Eye (tissue), 1 donor: Measurements from ENCODE around the gene HERC6.
A peak's percentile ranks its signal among the peaks of the same experiment; 100 is the strongest.
"Not testable (repeated sequence)": the region's sequence is repeated elsewhere in the genome, so short reads cannot be mapped to it uniquely, and the experiment has no call there.

Experiments used
- DNase-seq: peaks from one replicate; pipeline ENCODE4 v3.0.0-alpha.2; 2015

The HERC6 gene

DNA sequence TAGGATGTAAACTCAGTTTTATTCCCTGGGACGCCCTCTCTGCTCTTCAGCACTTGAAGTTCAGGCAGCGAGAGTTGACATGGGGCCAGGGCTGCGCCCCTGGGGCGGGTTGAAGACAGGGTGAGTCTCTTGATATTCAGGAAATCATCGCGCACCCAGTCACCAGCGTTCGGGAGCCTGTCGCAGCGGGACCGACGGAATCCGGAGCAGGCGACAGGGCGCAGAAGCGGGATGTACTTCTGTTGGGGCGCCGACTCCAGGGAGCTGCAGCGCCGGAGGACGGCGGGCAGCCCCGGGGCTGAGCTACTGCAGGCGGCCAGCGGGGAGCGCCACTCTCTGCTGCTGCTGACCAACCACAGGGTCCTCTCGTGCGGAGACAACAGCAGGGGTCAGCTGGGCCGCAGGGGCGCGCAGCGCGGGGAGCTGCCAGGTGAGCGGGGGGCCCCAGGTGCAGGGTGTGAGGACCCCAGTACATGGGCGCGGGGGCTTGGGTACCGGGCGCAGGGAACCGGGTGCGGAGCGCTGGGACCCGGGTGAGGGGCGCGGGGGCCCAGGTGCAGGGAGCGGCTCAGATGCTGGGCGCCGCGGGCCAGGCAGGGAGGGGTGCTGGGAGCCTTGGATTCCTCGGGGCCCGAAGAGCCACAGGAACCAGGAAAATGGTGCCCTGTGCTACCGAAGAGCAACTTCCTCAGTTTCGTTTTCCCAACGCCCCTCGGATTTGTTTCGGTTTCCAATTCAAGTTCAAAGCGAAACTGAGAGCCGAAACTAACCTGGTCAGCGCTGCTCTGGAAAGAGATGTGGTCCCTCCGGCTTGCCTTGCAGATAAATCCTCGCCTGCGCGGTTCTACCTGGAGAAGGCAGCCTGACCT, at the start of gene HERC6:
HERC6 (plus strand) TSS at position 162 of the 869 bp plus-strand sequence; CDS start at position 232, 70 bp downstream.
- DNase-seq, result peak; percentile 92

GRCh38 chr4:88333741-88334405, 44.8 kb upstream of the HERC6 start:
- no peak for DNase-seq

DNA sequence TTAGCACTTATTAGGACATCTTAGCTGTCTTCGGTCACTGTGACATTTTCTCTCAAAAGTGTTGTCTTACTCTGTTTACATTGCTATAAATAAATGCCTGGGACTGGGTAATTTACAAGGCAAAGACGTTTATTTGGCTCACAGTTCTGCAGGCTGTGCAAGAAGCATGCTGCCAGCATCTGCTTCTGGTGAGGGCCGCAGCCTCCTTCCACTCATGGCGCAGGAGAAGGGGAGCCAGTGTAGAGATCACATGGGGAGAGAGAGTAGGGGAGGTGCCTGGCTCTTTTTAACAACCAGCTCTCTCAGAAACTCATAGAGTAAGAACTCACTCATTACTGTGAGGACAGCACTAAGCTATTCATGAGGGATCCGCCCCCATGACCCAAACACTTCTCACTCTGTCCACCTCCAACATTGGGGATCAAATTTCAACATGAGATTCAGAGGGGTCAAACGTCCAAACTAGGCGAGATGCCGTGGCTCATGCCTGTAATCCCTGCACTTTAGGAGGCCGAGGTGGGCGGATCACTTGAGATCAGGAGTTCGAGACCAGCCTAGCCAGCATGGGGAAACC, 43.5 kb upstream of the HERC6 start:
- no peak for DNase-seq

- DNase-seq, result peak; percentile 30
These were observed 37.1 kb upstream of the HERC6 start for GRCh38 chr4:88341227-88342192.

- DNase-seq, result not testable (repeated sequence)
These were observed 31.8 kb upstream of the HERC6 start for GRCh38 chr4:88346902-88347301.

DNA sequence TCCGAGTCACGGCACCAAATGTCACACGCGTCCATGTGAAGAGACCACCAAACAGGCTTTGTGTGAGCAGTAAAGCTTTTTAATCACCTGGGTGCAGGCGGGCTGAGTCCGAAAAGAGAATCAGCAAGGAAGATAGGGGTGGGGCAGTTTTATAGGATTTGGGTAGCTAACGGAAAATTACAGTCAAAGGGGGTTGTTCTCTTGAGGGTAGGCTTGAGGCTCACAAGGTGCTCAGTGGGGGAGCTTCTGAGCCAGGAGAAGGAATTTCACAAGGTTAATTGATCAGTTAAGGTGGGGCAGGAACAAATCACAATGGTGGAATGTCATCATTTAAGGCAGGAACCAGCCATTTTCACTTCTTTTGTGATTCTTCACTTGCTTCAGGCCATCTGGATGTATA, 29.9 kb upstream of the HERC6 start:
- not testable (repeated sequence) for DNase-seq

DNA sequence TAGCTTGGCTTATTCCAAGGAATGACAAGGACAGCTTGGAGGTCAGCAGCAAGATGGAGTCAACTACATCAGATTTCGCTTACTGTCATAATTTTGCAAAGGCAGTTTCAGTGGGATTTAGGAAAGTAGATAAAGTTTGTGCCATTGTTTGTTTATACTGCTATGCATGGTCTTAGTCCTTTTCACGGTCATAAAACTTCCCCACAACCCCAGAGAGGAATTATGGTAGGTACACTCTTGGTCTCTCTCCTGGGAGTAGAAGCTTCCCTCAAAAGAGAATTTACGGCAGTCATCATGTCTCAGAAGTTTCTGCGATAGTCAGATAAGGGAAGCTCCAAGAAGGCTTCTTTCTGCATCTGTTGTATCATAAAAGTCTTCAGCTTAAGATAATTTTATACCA, 27.9 kb upstream of the HERC6 start:
- DNase-seq, result no peak

GRCh38 chr4:88352062-88352740, 26.5 kb upstream of the HERC6 start:
- DNase-seq, result peak; percentile 7

- DNase-seq, result peak; percentile 6
These were observed 25.3 kb upstream of the HERC6 start for GRCh38 chr4:88353324-88353723.

- DNase-seq, result no peak
These were observed 21.9 kb upstream of the HERC6 start for GRCh38 chr4:88356771-88357170.

- no peak for DNase-seq
These were observed 21.4 kb upstream of the HERC6 start for GRCh38 chr4:88357262-88357661.

DNA sequence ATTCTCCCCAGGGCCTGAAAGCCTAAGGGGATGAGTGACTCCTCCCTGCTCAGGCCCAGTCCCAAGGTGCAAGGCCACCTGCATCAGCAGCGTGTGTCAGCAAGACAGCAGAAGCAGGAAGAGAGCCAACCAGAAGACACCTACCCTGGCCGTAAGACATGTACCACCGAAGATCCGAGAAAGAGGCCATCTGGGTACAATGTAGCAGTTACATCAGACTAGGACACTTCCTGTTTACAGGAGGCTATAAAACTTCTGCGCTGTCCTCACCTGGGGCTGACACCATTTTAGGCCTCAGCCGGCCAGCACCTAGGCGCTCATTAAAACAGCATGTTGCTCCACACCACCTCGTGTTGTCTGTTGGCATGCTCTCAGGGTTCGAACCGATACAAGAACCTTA, 19.1 kb upstream of the HERC6 start:
- DNase-seq, result no peak

DNA sequence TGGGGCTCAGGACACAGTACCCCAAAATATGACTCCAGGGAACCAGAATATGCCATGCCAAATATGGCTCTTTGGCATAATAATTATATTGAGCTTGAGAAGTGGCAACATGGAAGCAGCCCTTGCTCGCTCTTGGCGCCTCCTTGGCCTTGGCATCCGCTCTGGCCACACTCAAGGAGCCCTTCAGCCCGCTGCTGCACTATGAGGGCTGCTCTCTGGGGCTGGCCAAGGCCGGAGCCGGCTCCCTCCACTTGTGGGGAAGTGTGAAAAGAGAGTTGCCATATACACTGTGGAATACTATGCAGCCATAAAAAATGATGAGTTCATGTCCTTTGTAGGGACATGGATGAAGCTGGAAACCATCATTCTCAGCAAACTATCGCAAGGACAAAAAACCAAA, 18.4 kb upstream of the HERC6 start:
- DNase-seq, result no peak

DNA sequence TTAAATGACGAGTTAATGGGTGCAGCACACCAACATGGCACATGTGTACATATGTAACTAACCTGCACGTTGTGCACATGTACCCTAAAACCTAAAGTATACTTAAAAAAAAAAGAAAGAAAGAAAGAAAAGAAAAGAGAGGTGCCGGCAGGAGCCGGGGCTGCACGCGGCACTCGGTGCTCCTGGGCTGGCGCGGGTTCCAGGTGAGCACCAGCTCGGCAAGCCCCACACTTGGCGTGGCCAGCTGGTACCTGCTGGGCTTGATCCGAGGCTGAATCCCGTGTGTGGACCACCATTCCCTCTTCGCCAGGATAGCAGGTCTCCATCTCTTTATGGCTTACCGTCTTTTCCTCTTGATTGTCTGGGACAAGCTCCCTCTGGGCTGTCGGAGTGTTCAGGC, 17.9 kb upstream of the HERC6 start:
- no peak for DNase-seq

DNA sequence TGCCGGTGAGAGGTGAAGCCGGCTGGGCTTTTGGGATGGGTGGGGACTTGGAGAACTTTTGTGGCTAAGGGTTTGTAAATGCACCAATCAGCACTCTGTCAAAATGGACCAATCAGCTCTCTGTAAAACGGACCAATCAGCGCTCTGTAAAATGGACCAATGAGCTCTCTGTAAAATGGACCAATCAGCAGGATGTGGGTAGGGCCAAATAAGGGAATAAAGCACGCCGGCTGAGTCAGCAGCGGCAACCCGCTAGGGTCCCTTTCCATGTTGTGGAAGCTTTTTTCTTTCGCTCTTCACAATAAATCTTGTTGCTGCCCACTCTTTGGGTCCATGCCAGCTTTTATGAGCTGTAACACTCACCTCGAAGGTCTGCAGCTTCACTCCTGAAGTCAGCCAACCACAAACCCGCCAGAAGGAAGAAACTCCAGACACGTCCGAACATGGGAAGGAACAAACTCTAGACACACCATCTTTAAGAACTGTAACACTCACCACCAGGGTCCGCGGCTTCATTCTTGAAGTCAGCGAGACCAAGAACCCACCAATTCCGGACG, 17.4 kb upstream of the HERC6 start:
- not testable (repeated sequence) for DNase-seq

- DNase-seq, result no peak
These were observed 12.2 kb upstream of the HERC6 start for GRCh38 chr4:88366460-88366859.

DNA sequence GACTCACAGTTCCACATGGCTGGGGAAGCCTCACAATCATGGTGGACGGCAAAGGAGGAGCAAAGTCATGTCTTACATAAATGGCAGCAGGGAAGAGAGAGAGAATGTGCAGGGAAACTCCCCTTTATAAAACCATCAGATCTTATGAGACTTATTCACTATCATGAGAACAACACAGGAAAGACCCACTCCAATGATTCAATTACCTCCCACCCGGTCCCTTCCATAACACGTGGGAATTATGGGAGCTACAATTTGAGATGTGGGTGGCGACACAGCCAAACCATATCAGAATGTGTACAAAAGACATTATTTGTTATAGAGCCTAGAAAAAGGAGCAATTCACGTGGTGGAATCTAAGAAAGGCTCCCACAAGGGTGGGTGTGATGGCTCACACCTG, 10.8 kb upstream of the HERC6 start:
- DNase-seq, result no peak

GRCh38 chr4:88369180-88369812, 9.4 kb upstream of the HERC6 start:
- peak; percentile 33 for DNase-seq

- DNase-seq, result no peak
These were observed 2.5 kb downstream of the HERC6 start for GRCh38 chr4:88381123-88381522.

- no peak for DNase-seq
These were observed 4.0 kb downstream of the HERC6 start for GRCh38 chr4:88382621-88383020.

DNA sequence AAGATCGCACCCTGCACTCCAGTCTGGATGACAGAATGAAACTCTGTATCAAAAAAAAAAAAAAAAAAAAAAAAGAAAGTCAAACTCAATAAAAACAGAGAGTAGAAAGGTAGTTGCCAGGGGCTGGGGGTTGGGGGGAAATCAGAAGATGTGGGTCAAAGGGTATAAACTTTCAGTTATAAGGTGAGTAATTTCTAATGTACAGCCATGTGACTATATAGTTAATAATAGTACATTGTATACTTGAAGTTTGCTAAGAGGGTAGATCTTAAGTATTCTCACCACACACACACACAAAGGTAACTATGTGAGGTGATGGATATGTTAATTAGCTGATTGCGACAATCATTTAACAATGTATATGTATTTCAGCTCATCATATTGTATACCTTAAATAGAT, 11.5 kb downstream of the HERC6 start:
- no peak for DNase-seq
